ENCODE data around the gene SNW1.

- no peak for TF ChIP-seq CTCF (IDR thresholded peaks at IDR 0.05)
- TF ChIP-seq POLR2A (IDR thresholded peaks at IDR 0.05): no peak
Observed at GRCh38 chr14:77707355-77707723, 53.6 kb downstream of the SNW1 start.

Measured in lower leg skin (tissue), 3 donors.